Pancreas (tissue), 10 donors: ENCODE data around the gene ACOX2. TPM values are rescaled to one million over a fixed set of nuclear protein-coding genes. Genes with fewer than 3 reads are reported as not detected.

Experiments used
- ATAC-seq, 4 donors: fragments of 200-7000 bp; cut with Tn5 transposase; one replicate each; pipeline versions ENCODE4 v1.8.0 to v1.9.1; 2020; ENCODE audit warnings: mild to moderate bottlenecking in 4 of 4, moderate library complexity in 4 of 4
- DNase-seq, 6 donors: peaks; one replicate each; pipeline ENCODE4 v3.0.0-alpha.2; 2020
- FAIRE-seq: peaks from 2 replicates; lab custom pipeline; 2012; peaks lifted over from hg19 to GRCh38; lab: Jason Lieb, UNC
- H3K27ac ChIP-seq, 4 donors: fragments of 200-600 bp; sonication (generic); 1 replicate in 3 of 4; 2 replicates in 1 of 4; pipeline versions ENCODE4 v1.5.0 to v1.8.0; 2020
- H3K27me3 ChIP-seq, 4 donors: fragments of 200-600 bp; one replicate each; pipeline ENCODE4 v1.8.0; 2021
- H3K36me3 ChIP-seq, 3 donors: fragments of 200-600 bp; sonication (generic) in 1 of 3; one replicate each; pipeline versions ENCODE4 v1.5.0 to v1.8.0; 2020 to 2021
- H3K4me1 ChIP-seq, 3 donors: fragments of 200-600 bp; one replicate each; pipeline ENCODE4 v1.8.0; 2021
- H3K4me3 ChIP-seq, 4 donors: fragments of 200-600 bp; sonication (generic) in 2 of 4; one replicate each; pipeline versions ENCODE4 v1.5.0 to v1.8.0; 2020 to 2021
- H3K9me3 ChIP-seq, 4 donors: fragments of 200-600 bp; one replicate each; pipeline ENCODE4 v1.8.0; 2021
- WGBS, 2 donors: extraction: QIAGEN DNeasy Blood & Tissue Kit; methylation state at CpG; one replicate each; pipeline ENCODE4 v1.1.7; 2013; 5-methylcytosine and 5-hydroxymethylcytosine counted together
- intact Hi-C, 3 donors: fragments of 100-400 bp; cut with DNase I; formaldehyde crosslinking; loops; one replicate each; pipeline versions ENCODE4 v1.11.1 to v1.14.2; 2022
- polyA plus RNA-seq, 2 donors: library from polyadenylated mRNA; stranded (reverse); fragments of 200-250 nt; gene quantifications; one replicate each; pipeline ENCODE4 v1.2.3, GENCODE V29; 2013
- total RNA-seq, 6 donors: library from RNA; stranded (reverse); fragmentation: NEBNext Ultra II Directional in 4 of 6; extraction: Animal tissue kit (Norgen Biotek cat#: 25700) in 4 of 6; gene quantifications; one replicate each; pipeline versions ENCODE4 v1.2.1 to v1.2.4, GENCODE V29; 2021 to 2023
- TF ChIP-seq, protein P1 (sequence below), 4 donors: fragments of 200-600 bp; sonication (generic) in 3 of 4; IDR thresholded peaks; one replicate each; pipeline versions ENCODE4 v1.5.0 to v1.8.0; 2021; ENCODE audit warnings: antibody characterized with exemption in 4 of 4
- donor health status: healthy with polysubstance abuse.
- donor health status: DM: no; HTN: no; CAD: no; lungs with moderate emphysema.
- donor health status: DM: no; HTN: no; CAD: no.
- donor health status: control.
- donor health status: control.
- donor health status: Bipolar disorder and iron deficiency.
- donor health status: DM: yes; HTN: yes; CAD: no.
- donor health status: DM: no; HTN: no; CAD: no.
- donor health status: DM: no; HTN: no; CAD: no.
- donor health status: DM: yes; HTN: yes; CAD: no.

The ACOX2 gene
- total and polyA plus RNA-seq, 8 donors: 1.3 to 13.3 (median 8.3) TPM

DNA sequence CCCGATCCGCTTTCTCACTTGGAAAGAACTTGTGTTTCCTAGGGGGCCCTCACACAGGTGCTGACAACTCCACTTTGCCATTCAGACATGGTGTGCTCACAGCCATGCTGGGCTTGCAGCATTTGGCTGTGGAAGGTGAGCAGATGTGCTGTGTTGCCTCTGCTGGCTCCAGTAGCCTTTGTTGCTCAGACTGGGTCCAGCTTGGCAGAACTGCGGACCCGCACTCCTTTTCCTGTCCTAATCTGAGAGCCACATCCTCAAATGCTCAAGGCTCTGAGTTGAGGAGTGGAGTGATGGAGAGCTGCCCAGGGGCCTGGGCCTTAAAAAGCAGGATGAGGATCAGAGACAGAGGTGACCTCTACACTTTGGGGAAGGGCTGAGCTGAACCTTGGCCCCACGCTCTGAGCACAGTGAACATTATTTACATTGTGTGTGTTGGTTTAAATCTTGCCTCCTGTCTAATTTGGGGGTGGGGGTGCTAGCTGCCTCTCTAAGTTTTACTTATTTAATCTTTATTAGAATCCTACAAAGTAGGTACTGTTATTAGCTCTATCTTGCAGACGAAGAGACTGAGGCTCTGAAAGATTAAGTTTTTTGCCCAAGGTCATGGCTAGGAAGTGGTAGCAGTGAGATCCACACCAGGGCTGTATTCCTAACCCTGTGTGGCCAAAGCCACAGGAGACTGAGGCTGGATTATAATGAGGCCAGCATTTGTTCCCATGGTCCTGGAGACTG, 17.2 kb downstream of the ACOX2 start:
- Histone ChIP-seq H3K27me3 (no peaks in the 10 kb centered on the region), H3K4me1 (no peaks in the 10 kb centered on the region), H3K9me3 (no peaks in the 10 kb centered on the region), H3K36me3 (no peaks in the 10 kb centered on the region), H3K4me3 (no peak overlapping the region), H3K27ac (no peak overlapping the region)
- FAIRE-seq (no peak), ATAC-seq (no peak), DNase-seq (no peak)
- TF ChIP-seq, protein P1, sequence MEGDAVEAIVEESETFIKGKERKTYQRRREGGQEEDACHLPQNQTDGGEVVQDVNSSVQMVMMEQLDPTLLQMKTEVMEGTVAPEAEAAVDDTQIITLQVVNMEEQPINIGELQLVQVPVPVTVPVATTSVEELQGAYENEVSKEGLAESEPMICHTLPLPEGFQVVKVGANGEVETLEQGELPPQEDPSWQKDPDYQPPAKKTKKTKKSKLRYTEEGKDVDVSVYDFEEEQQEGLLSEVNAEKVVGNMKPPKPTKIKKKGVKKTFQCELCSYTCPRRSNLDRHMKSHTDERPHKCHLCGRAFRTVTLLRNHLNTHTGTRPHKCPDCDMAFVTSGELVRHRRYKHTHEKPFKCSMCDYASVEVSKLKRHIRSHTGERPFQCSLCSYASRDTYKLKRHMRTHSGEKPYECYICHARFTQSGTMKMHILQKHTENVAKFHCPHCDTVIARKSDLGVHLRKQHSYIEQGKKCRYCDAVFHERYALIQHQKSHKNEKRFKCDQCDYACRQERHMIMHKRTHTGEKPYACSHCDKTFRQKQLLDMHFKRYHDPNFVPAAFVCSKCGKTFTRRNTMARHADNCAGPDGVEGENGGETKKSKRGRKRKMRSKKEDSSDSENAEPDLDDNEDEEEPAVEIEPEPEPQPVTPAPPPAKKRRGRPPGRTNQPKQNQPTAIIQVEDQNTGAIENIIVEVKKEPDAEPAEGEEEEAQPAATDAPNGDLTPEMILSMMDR (IDR thresholded peaks at IDR 0.05): no peak
- intact Hi-C loops: no loop called here
- WGBS, 2 donors: 85% methylated on average over 6 of the region's 6 CpGs

DNA sequence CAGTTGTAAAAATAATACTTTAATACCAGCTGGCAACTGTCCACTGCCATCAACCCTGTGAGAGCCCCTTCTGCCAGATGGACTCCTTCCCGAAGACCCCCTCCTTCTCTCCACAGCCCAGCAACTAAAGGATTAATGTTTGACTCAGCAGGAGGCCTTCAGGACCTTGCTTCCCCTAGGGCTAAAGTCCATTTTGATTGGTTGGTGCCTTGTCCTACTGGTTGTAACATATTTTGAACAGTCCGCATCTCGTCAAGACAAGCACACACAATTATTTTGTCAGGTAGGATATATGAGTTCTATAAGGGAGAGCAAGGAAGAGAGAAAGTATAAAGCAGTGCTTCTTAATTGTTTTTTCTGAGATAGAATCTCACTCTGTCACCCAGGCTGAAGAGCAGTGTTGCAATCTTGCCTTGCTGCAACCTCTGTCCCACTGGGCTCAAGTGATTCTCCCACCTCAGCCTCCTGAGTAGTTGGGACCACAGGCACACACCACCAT, 18.6 kb downstream of the ACOX2 start:
- TF ChIP-seq, protein P1 (IDR thresholded peaks at IDR 0.05): no peak
- no peak for ATAC-seq
- Histone ChIP-seq H3K27me3 (no peaks in the 10 kb centered on the region), H3K27ac (no peak overlapping the region), H3K36me3 (no peaks in the 10 kb centered on the region), H3K4me1 (no peaks in the 10 kb centered on the region), H3K9me3 (no peaks in the 10 kb centered on the region), H3K4me3 (no peak overlapping the region)
- no peak for FAIRE-seq
- no peak for DNase-seq
- 44 to 53% methylated on average over 3 of the region's 3 CpGs for WGBS, 2 donors
- intact Hi-C loops: no loop called here

- DNase-seq (no peak), FAIRE-seq (no peak), ATAC-seq (no peak)
- no peaks in the 10 kb centered on the region for H3K27me3 ChIP-seq
- no peaks in the 10 kb centered on the region for H3K36me3 ChIP-seq
- no peak overlapping the region for H3K4me3 ChIP-seq
- WGBS, 2 donors: 91 to 93% methylated on average over 3 of the region's 3 CpGs
- intact Hi-C loops: no loop called here
- H3K9me3 ChIP-seq: no peaks in the 10 kb centered on the region
- TF ChIP-seq, protein P1 (IDR thresholded peaks at IDR 0.05): no peak
- no peak overlapping the region for H3K27ac ChIP-seq
- H3K4me1 ChIP-seq: no peaks in the 10 kb centered on the region
Measured at GRCh38 chr3:58514405-58514804, 22.6 kb downstream of the ACOX2 start.

DNA sequence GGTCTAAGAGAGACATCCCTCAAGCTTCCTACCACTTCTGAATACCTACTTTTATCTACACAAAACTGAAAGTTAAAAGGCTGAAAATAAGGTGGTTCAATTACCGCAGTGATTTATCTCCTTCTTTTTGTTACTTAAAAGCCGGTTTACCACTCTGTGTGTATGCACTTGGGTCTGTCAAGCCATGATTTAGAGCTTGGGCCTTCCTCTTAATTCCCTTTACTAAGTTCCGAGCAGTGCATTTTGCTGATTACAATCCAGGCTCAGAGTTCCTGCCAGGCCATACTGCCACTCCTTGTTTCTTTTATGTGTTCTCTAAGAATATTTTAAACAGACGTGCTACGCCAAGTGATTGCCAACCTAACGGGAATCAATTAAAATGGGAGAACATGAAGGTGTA, 28.6 kb downstream of the ACOX2 start:
- TF ChIP-seq, protein P1 (IDR thresholded peaks at IDR 0.05): no peak
- Histone ChIP-seq H3K36me3 (peaks cover 0 to 5% (median 0%) of the 10 kb centered on the region in 3 donors), H3K27me3 (no peaks in the 10 kb centered on the region), H3K9me3 (no peaks in the 10 kb centered on the region), H3K27ac (no peak overlapping the region), H3K4me1 (no peaks in the 10 kb centered on the region), H3K4me3 (no peak overlapping the region)
- DNase-seq: no peak
- no peak for FAIRE-seq
- no peak for ATAC-seq
- intact Hi-C loops: no loop called here
- 74 to 79% methylated on average over 6 of the region's 6 CpGs for WGBS, 2 donors
